Motor neuron (in vitro differentiated cells): Measurements from ENCODE around the gene SETMAR. TPM values are rescaled to one million over a fixed set of nuclear protein-coding genes. Genes with fewer than 3 reads are reported as not detected.
"Not testable (repeated sequence)": the region's sequence is repeated elsewhere in the genome, so short reads cannot be mapped to it uniquely, and the experiment has no call there.

Experiments used
- ATAC-seq, 8 experiments: fragments of 200-7000 bp; cut with Tn5 transposase; replicated peaks in 6 of 8; 2 replicates each; pipeline ENCODE4 v1.8.0; 2021; ENCODE audit warnings: mild to moderate bottlenecking in 8 of 8, moderate library complexity in 8 of 8
- H3K27ac ChIP-seq, 2 donors: fragments of 250-450 bp; sonication (Bioruptor Pico); 2 replicates each; pipeline ENCODE4 v1.9.0; 2021; ENCODE audit warnings: antibody characterized with exemption in 2 of 2, mild to moderate bottlenecking in 2 of 2, moderate library complexity in 1 of 2
- H3K4me1 ChIP-seq, 2 donors: fragments of 250-450 bp; sonication (Bioruptor Pico); replicated peaks in 1 of 2; 2 replicates each; pipeline ENCODE4 v1.6.1; 2021; ENCODE audit warnings: antibody characterized with exemption in 2 of 2, mild to moderate bottlenecking in 2 of 2, moderate library complexity in 1 of 2
- H3K4me3 ChIP-seq, 5 donors: fragments of 250-450 bp; sonication (Bioruptor Pico); 2 replicates each; pipeline ENCODE4 v1.9.0; 2021; ENCODE audit warnings: antibody characterized with exemption in 5 of 5, mild to moderate bottlenecking in 5 of 5, moderate library complexity in 4 of 5
- WGBS, 10 experiments: fragments of 450-650 bp; shearing (Covaris generic); methylation state at CpG; one replicate each; pipeline ENCODE4 v1.0.0; 2022; 5-methylcytosine and 5-hydroxymethylcytosine counted together
- in situ Hi-C, 9 experiments: fragments of 400-800 bp; cut with MboI; loops; one replicate each; pipeline ENCODE4 v1.15.0; 2021; ENCODE audit warnings: low sequenced_read_pairs in 9 of 9, low pct_unique_long_range_greater_than_20kb in 2 of 9; ENCODE audit not compliant: unreplicated experiment in 9 of 9
- total RNA-seq, 8 experiments: library from RNA; unstranded; fragments of 300-600 nt; gene quantifications; 2 replicates each; pipeline versions ENCODE4 v1.2.3 to v1.2.4, GENCODE V29; 2022

SETMAR gene
- total RNA-seq, 8 experiments from 2014 or later: 14.0 to 34.0 (median 21.0) TPM

DNA sequence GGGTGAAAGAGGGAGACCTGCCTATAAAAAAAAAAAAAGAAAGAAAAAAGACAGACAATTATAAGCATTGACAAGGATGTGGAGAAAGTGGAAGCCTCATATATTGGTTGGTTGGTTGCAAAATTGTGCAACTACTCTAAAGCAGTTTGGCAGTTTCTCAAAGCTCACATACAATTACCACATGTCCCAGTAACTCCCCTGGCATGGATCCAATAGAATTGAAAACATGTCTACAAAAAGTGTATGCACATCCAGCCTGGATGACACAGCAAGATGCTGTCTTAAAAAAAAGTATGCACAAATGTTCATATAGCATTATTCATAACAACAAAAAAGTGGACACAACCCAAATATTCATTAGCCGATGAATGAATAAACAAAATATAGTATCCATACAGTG is 19.5 kb downstream of the SETMAR start:
- in situ Hi-C loops: no loop called here
- Histone ChIP-seq H3K27ac (no peak overlapping the region), H3K4me3 (no peak overlapping the region), H3K4me1 (peaks cover 4 to 5% of the 10 kb centered on the region in 2 donors)
- WGBS, 10 experiments: 0 to 100% (median 92%) methylated on average over 1 of the region's 1 CpG; no CpG with 5 or more reads in 3 of the 10 experiments
- ATAC-seq: peak in 3 of 8 experiments; percentile 30 to 52 (median 35)

- Histone ChIP-seq H3K4me3 (no peak overlapping the region), H3K4me1 (peaks cover 4 to 5% of the 10 kb centered on the region in 2 donors), H3K27ac (no peak overlapping the region)
- peak in 3 of 8 experiments; percentile 8 to 41 (median 40) for ATAC-seq
- in situ Hi-C loops: no loop called here
- 0 to 100% (median 71%) methylated on average over 1 to 3 of the region's 3 CpGs; no CpG with 5 or more reads in 1 of the 10 experiments for WGBS, 10 experiments
Observed at GRCh38 chr3:4323246-4324027, 20.3 kb downstream of the SETMAR start.

DNA sequence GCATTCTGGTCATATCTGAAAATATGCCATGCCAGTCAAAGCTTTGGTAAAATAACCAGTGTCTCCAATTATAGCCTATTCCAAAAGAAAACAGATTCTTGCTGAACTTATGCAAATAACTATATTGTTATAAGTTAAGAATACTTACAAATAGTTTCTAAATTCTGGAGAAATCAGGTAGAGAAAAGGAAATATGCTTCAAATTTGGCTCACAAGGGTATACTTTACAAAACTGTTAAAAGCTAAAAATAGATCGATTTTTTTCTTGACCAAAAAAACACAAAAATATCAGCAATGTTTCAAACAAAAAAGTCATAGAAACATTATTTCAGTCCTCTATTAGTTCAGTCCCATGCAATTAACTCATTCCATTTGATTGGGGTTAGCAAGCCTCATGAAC is 23.7 kb downstream of the SETMAR start:
- WGBS, 10 experiments: 67 to 100% (median 100%) methylated on average over 1 of the region's 1 CpG; no CpG with 5 or more reads in 1 of the 10 experiments
- no peak overlapping the region for H3K4me3 ChIP-seq
- in situ Hi-C loops: loop anchor here in 1 of 9 experiments (25.0 kb wide), 1 partner anchor 310 kb away; no protein-coding TSS in a partner anchor
- peaks cover 0 to 5% of the 10 kb centered on the region in 2 donors for H3K4me1 ChIP-seq
- ATAC-seq: no peak
- H3K27ac ChIP-seq: no peak overlapping the region

DNA sequence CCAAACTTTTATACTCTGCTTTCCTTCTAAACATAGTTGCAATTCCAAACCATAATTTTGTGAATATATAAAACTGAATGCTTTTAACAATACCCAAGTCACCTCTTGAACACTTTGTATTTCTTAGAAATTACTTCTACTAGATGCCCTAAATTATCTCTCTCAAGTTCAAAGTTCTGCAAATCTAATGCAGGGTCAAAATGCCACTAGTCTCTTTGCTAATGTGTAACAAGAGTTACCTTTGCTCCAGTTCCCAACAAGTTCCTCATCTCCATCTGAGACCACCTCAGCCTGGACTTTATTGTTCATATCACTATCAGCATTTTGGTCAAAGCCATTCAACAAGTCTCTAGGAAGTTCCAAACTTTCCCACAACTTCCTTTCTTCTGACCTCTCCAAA is 26.6 kb downstream of the SETMAR start:
- ATAC-seq, H3K4me3 ChIP-seq, H3K4me1 ChIP-seq, H3K27ac ChIP-seq: not testable (repeated sequence)
- in situ Hi-C loops: loop anchor here in 1 of 9 experiments (25.0 kb wide), 1 partner anchor 307 kb away; no protein-coding TSS in a partner anchor

- Histone ChIP-seq H3K27ac (no peak overlapping the region), H3K4me3 (no peak overlapping the region), H3K4me1 (peaks cover under 1 to 5% of the 10 kb centered on the region in 2 donors)
- no peak for ATAC-seq
- WGBS, 10 experiments: 56 to 100% (median 100%) methylated on average over 1 of the region's 1 CpG; no CpG with 5 or more reads in 2 of the 10 experiments
- in situ Hi-C loops: loop anchor here in 1 of 9 experiments (25.0 kb wide), 1 partner anchor 305 kb away; no protein-coding TSS in a partner anchor
Observed at GRCh38 chr3:4332111-4332510, 28.9 kb downstream of the SETMAR start.

- H3K27ac ChIP-seq: no peak overlapping the region
- ATAC-seq: no peak
- H3K4me1 ChIP-seq: peaks cover 3 to 5% of the 10 kb centered on the region in 2 donors
- H3K4me3 ChIP-seq: no peak overlapping the region
- in situ Hi-C loops: loop anchor here in 1 of 9 experiments (25.0 kb wide), 1 partner anchor 305 kb away; no protein-coding TSS in a partner anchor
- WGBS, 10 experiments: 56 to 100% (median 95%) methylated on average over 1 to 3 of the region's 3 CpGs; no CpG with 5 or more reads in 5 of the 10 experiments
Observed at GRCh38 chr3:4332574-4332973, 29.4 kb downstream of the SETMAR start.

DNA sequence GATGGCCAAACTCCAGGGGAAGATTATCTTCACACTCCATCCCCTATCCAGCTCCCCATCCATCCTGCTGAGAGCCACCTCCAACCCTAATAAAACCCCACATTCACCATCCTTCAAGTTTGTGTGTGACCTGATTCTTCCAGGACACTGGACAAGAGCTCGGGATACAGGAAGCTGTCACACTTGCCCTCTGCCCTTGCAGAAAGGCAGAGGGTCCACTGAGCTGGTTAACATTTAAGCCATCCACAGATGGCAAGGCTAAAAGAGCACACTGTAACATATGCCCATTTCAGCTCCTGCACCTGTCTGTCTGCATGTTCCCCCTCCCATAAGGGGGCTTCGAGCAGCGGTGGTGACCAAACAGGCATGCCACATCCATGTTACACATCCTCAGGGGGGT is 29.8 kb downstream of the SETMAR start:
- Histone ChIP-seq H3K4me3 (no peak overlapping the region), H3K27ac (no peak overlapping the region), H3K4me1 (peaks cover 3 to 5% of the 10 kb centered on the region in 2 donors)
- in situ Hi-C loops: loop anchor here in 1 of 9 experiments (25.0 kb wide), 1 partner anchor 304 kb away; no protein-coding TSS in a partner anchor
- ATAC-seq: no peak
- WGBS, 10 experiments: 0 to 100% (median 100%) methylated on average over 1 to 3 of the region's 3 CpGs; no CpG with 5 or more reads in 3 of the 10 experiments

GRCh38 chr3:4334548-4334947 is 31.4 kb downstream of the SETMAR start:
- in situ Hi-C loops: loop anchor here in 1 of 9 experiments (25.0 kb wide), 1 partner anchor 303 kb away; no protein-coding TSS in a partner anchor
- H3K4me1 ChIP-seq: peaks cover 3 to 5% of the 10 kb centered on the region in 2 donors
- no peak overlapping the region for H3K4me3 ChIP-seq
- ATAC-seq: no peak
- H3K27ac ChIP-seq: no peak overlapping the region
- 0 to 100% (median 64%) methylated on average over 1 of the region's 1 CpG; no CpG with 5 or more reads in 2 of the 10 experiments for WGBS, 10 experiments

- WGBS, 10 experiments: 10 to 60% (median 32%) methylated on average over 1 to 5 of the region's 5 CpGs
- Histone ChIP-seq H3K4me1 (peaks cover 3 to 9% of the 10 kb centered on the region in 2 donors), H3K27ac (peak overlapping the region in 1 of 2 donors; percentile 51), H3K4me3 (no peak overlapping the region)
- peak in 3 of 8 experiments; percentile 50 to 68 (median 68) for ATAC-seq
- in situ Hi-C loops: loop anchor here in 1 of 9 experiments (25.0 kb wide), 1 partner anchor 301 kb away; no protein-coding TSS in a partner anchor
Observed at GRCh38 chr3:4335840-4336562, 32.8 kb downstream of the SETMAR start.

- Histone ChIP-seq H3K4me3 (no peak overlapping the region), H3K4me1 (peaks cover 3 to 12% of the 10 kb centered on the region in 2 donors), H3K27ac (no peak overlapping the region)
- 13 to 89% (median 64%) methylated on average over 1 to 3 of the region's 3 CpGs; no CpG with 5 or more reads in 1 of the 10 experiments for WGBS, 10 experiments
- no peak for ATAC-seq
- in situ Hi-C loops: loop anchor here in 1 of 9 experiments (25.0 kb wide), 1 partner anchor 300 kb away; no protein-coding TSS in a partner anchor
Observed at GRCh38 chr3:4336850-4337546, 33.8 kb downstream of the SETMAR start.

GRCh38 chr3:4338751-4339150 is 35.6 kb downstream of the SETMAR start:
- WGBS, 10 experiments: 60 to 100% (median 93%) methylated on average over 1 to 3 of the region's 5 CpGs
- no peak for ATAC-seq
- H3K27ac ChIP-seq: no peak overlapping the region

GRCh38 chr3:4340077-4340410 is 36.9 kb downstream of the SETMAR start:
- no peak overlapping the region for H3K4me3 ChIP-seq
- H3K4me1 ChIP-seq: peaks cover 3 to 12% of the 10 kb centered on the region in 2 donors
- no peak for ATAC-seq
- WGBS, 10 experiments: 100% methylated on average over 1 to 3 of the region's 4 CpGs; no CpG with 5 or more reads in 5 of the 10 experiments
- no peak overlapping the region for H3K27ac ChIP-seq
- in situ Hi-C loops: loop anchor here in 1 of 9 experiments (25.0 kb wide), 1 partner anchor 297 kb away; no protein-coding TSS in a partner anchor

More at GRCh38 chr3:4338751-4339150, 35.6 kb downstream of the SETMAR start:
- H3K4me1 ChIP-seq: peaks cover 3 to 12% of the 10 kb centered on the region in 2 donors
- H3K4me3 ChIP-seq: no peak overlapping the region
- in situ Hi-C loops: loop anchor here in 1 of 9 experiments (25.0 kb wide), 1 partner anchor 299 kb away; no protein-coding TSS in a partner anchor
